ENCODE results near the gene SMAD9. TPM values are rescaled to one million over a fixed set of nuclear protein-coding genes. Genes with fewer than 3 reads are reported as not detected.

SMAD9 gene
- total RNA-seq, 5 donors from 2014 or later (not counting 1 experiment from before 2014, with no cell fraction given), result 0.09 to 0.35 TPM; not detected in 3

DNA sequence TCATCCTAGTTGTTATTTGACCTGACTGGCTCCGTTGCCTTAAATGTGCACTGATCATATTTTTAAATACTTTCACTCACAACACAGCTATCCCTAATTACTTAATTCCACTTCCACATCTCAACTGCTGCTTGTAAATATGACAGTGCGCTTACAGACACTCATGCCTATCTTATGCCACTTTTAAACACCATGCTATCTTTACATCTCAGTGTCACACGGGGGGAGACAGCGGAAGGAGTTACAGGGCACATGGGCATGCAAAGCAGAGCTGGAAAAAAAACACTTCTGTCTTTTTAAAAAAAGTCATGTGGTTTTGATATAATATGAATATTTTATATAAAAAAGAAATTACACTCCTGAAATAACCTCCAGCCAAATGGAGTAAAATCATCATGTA is 44.1 kb downstream of the SMAD9 start:
- H3K4me1 ChIP-seq (ENCODE audit: control insufficient read depth in 1 of 2, extremely low read depth in 1 of 2, insufficient read depth in 2 of 2, low read length in 2 of 2), result no peaks in the 10 kb centered on the region
- H3K27me3 ChIP-seq (replicated peaks in 1 of 2; ENCODE audit: control insufficient read depth in 2 of 2, extremely low read depth in 1 of 2, insufficient read depth in 2 of 2, low read length in 1 of 2), result peaks cover 0 to 7% of the 10 kb centered on the region in 2 experiments
- no peaks in the 10 kb centered on the region for H3K4me1 Mint-ChIP-seq
- ATAC-seq (replicated peaks in 1 of 4) (no peak), DNase-seq (no peak)
- H3K4me3 ChIP-seq (ENCODE audit: control insufficient read depth in 1 of 2, extremely low read depth in 1 of 2, low read length in 1 of 2), result no peak overlapping the region
- H3K36me3 Mint-ChIP-seq, result no peaks in the 10 kb centered on the region
- H3K27ac Mint-ChIP-seq, result no peak overlapping the region
- ChIA-PET POLR2A (no interaction called here), CTCF (no interaction called here)
- peaks cover 21 to 22% of the 10 kb centered on the region in 2 donors for H3K27me3 Mint-ChIP-seq
- H3K27ac ChIP-seq (ENCODE audit: low read length), result no peak overlapping the region
- no peaks in the 10 kb centered on the region for H3K9me3 ChIP-seq
- no peak overlapping the region for H3K4me3 Mint-ChIP-seq
- 93% methylated on average over 2 of the region's 4 CpGs for WGBS (ENCODE audit: insufficient coverage)
- no peaks in the 10 kb centered on the region for H3K9me3 Mint-ChIP-seq
- no peaks in the 10 kb centered on the region for H3K36me3 ChIP-seq (ENCODE audit: control insufficient read depth in 2 of 2, extremely low read depth in 1 of 2, insufficient read depth in 1 of 2, low read length in 1 of 2)

DNA sequence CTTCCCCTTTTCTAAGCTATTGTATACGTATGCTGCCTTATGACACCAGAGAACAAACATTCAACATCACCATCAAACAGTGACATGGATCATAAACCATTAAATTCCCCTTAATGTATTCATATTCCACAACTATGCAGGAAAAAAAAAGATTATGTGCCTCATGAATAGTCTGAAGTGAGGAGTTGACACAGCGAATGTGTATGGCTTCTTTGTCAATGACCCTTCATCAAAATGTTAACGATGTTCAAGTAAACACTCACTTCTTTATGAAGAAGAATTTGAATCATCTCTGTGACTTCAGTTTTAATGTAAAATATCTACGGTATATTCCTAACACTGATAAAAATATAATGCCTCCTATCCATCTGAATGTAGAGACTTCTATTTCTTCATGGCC is 44.6 kb downstream of the SMAD9 start:
- Histone ChIP-seq H3K27me3 (replicated peaks in 1 of 2; ENCODE audit: control insufficient read depth in 2 of 2, extremely low read depth in 1 of 2, insufficient read depth in 2 of 2, low read length in 1 of 2) (peaks cover 0 to 7% of the 10 kb centered on the region in 2 experiments), H3K27ac (ENCODE audit: low read length) (no peak overlapping the region), H3K9me3 (no peaks in the 10 kb centered on the region), H3K4me3 (ENCODE audit: control insufficient read depth in 1 of 2, extremely low read depth in 1 of 2, low read length in 1 of 2) (no peak overlapping the region), H3K4me1 (ENCODE audit: control insufficient read depth in 1 of 2, extremely low read depth in 1 of 2, insufficient read depth in 2 of 2, low read length in 2 of 2) (no peaks in the 10 kb centered on the region), H3K36me3 (ENCODE audit: control insufficient read depth in 2 of 2, extremely low read depth in 1 of 2, insufficient read depth in 1 of 2, low read length in 1 of 2) (no peaks in the 10 kb centered on the region)
- DNase-seq, result no peak
- ChIA-PET POLR2A (no interaction called here), CTCF (no interaction called here)
- H3K4me3 Mint-ChIP-seq, result no peak overlapping the region
- ATAC-seq (replicated peaks in 1 of 4), result no peak
- WGBS (ENCODE audit: insufficient coverage), result no CpG with 5 or more reads among the region's 4 CpGs
- H3K36me3 Mint-ChIP-seq, result no peaks in the 10 kb centered on the region
- H3K4me1 Mint-ChIP-seq, result no peaks in the 10 kb centered on the region
- no peaks in the 10 kb centered on the region for H3K9me3 Mint-ChIP-seq
- H3K27me3 Mint-ChIP-seq, result peaks cover 21 to 22% of the 10 kb centered on the region in 2 donors
- H3K27ac Mint-ChIP-seq, result no peak overlapping the region

- no peak for DNase-seq
- H3K4me3 Mint-ChIP-seq, result no peak overlapping the region
- no peak overlapping the region for H3K27ac ChIP-seq (ENCODE audit: low read length)
- H3K4me1 Mint-ChIP-seq, result no peaks in the 10 kb centered on the region
- no peak overlapping the region for H3K4me3 ChIP-seq (ENCODE audit: control insufficient read depth in 1 of 2, extremely low read depth in 1 of 2, low read length in 1 of 2)
- H3K27ac Mint-ChIP-seq, result no peak overlapping the region
- H3K4me1 ChIP-seq (ENCODE audit: control insufficient read depth in 1 of 2, extremely low read depth in 1 of 2, insufficient read depth in 2 of 2, low read length in 2 of 2), result no peaks in the 10 kb centered on the region
- H3K36me3 ChIP-seq (ENCODE audit: control insufficient read depth in 2 of 2, extremely low read depth in 1 of 2, insufficient read depth in 1 of 2, low read length in 1 of 2), result no peaks in the 10 kb centered on the region
- H3K9me3 ChIP-seq, result no peaks in the 10 kb centered on the region
- WGBS (ENCODE audit: insufficient coverage), result 93% methylated on average over 6 of the region's 10 CpGs
- ATAC-seq (replicated peaks in 1 of 4), result no peak
- POLR2A ChIA-PET, result no interaction called here
- CTCF ChIA-PET, result no interaction called here
- peaks cover 0 to 3% of the 10 kb centered on the region in 2 experiments for H3K27me3 ChIP-seq (replicated peaks in 1 of 2; ENCODE audit: control insufficient read depth in 2 of 2, extremely low read depth in 1 of 2, insufficient read depth in 2 of 2, low read length in 1 of 2)
- H3K36me3 Mint-ChIP-seq, result no peaks in the 10 kb centered on the region
- peaks cover 13 to 20% of the 10 kb centered on the region in 2 donors for H3K27me3 Mint-ChIP-seq
- H3K9me3 Mint-ChIP-seq, result no peaks in the 10 kb centered on the region
Measured at GRCh38 chr13:36872621-36873020, 47.4 kb downstream of the SMAD9 start.

GRCh38 chr13:36870050-36870692 is 49.9 kb downstream of the SMAD9 start:
- no peak overlapping the region for H3K27ac Mint-ChIP-seq
- Histone ChIP-seq H3K4me1 (ENCODE audit: control insufficient read depth in 1 of 2, extremely low read depth in 1 of 2, insufficient read depth in 2 of 2, low read length in 2 of 2) (no peaks in the 10 kb centered on the region), H3K9me3 (no peaks in the 10 kb centered on the region), H3K27me3 (replicated peaks in 1 of 2; ENCODE audit: control insufficient read depth in 2 of 2, extremely low read depth in 1 of 2, insufficient read depth in 2 of 2, low read length in 1 of 2) (peaks cover 0 to 3% of the 10 kb centered on the region in 2 experiments), H3K36me3 (ENCODE audit: control insufficient read depth in 2 of 2, extremely low read depth in 1 of 2, insufficient read depth in 1 of 2, low read length in 1 of 2) (no peaks in the 10 kb centered on the region), H3K27ac (ENCODE audit: low read length) (no peak overlapping the region), H3K4me3 (ENCODE audit: control insufficient read depth in 1 of 2, extremely low read depth in 1 of 2, low read length in 1 of 2) (no peak overlapping the region)
- DNase-seq (no peak), ATAC-seq (replicated peaks in 1 of 4) (no peak)
- no peaks in the 10 kb centered on the region for H3K36me3 Mint-ChIP-seq
- peaks cover 23 to 32% of the 10 kb centered on the region in 2 donors for H3K27me3 Mint-ChIP-seq
- no peak overlapping the region for H3K4me3 Mint-ChIP-seq
- no peaks in the 10 kb centered on the region for H3K9me3 Mint-ChIP-seq
- ChIA-PET POLR2A (no interaction called here), CTCF (interaction anchor here in 1 of 2 donors (0.5 kb wide), 1 partner anchor 591 kb away, joined by 4 read pairs; no protein-coding TSS in a partner anchor)
- WGBS (ENCODE audit: insufficient coverage), result no CpG with 5 or more reads among the region's 1 CpG
- no peaks in the 10 kb centered on the region for H3K4me1 Mint-ChIP-seq

DNA sequence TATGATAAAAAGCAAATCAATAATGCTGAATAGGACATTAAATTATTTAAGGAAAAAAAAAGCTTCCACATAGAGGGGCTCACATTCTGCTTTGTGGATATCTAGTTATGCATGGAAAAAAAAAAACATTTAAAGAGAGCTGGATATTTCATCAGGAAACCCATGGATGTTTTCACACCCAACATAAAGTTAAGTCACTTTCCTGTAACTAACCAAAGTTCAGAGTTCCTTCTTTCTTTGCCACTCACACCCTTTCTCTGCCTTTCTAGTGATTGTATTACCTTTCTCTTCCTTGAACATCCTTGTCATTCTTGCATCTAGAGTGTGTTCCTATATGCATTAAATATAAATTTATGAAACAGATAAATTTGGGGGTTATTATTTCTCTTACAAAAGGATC is 53.8 kb downstream of the SMAD9 start:
- ATAC-seq (replicated peaks in 1 of 4), result no peak
- Mint-ChIP-seq H3K4me3 (no peak overlapping the region), H3K27me3 (peaks cover 33 to 45% of the 10 kb centered on the region in 2 donors), H3K9me3 (no peaks in the 10 kb centered on the region), H3K4me1 (peaks cover 0 to 6% (median 6%) of the 10 kb centered on the region in 3 donors), H3K36me3 (no peaks in the 10 kb centered on the region), H3K27ac (no peak overlapping the region)
- ChIA-PET CTCF (interaction anchor here in 1 of 2 donors (0.6 kb wide), 1 partner anchor 116 kb away, joined by 3 read pairs; no protein-coding TSS in a partner anchor), POLR2A (no interaction called here)
- Histone ChIP-seq H3K36me3 (ENCODE audit: control insufficient read depth in 2 of 2, extremely low read depth in 1 of 2, insufficient read depth in 1 of 2, low read length in 1 of 2) (no peaks in the 10 kb centered on the region), H3K9me3 (no peaks in the 10 kb centered on the region), H3K27me3 (replicated peaks in 1 of 2; ENCODE audit: control insufficient read depth in 2 of 2, extremely low read depth in 1 of 2, insufficient read depth in 2 of 2, low read length in 1 of 2) (peaks cover 0 to 3% of the 10 kb centered on the region in 2 experiments), H3K27ac (ENCODE audit: low read length) (no peak overlapping the region), H3K4me1 (ENCODE audit: control insufficient read depth in 1 of 2, extremely low read depth in 1 of 2, insufficient read depth in 2 of 2, low read length in 2 of 2) (no peaks in the 10 kb centered on the region), H3K4me3 (ENCODE audit: control insufficient read depth in 1 of 2, extremely low read depth in 1 of 2, low read length in 1 of 2) (no peak overlapping the region)
- no peak for DNase-seq

GRCh38 chr13:36865265-36865664 is 54.8 kb downstream of the SMAD9 start:
- WGBS (ENCODE audit: insufficient coverage), result 84% methylated on average over 3 of the region's 5 CpGs
- H3K27me3 Mint-ChIP-seq, result peaks cover 33 to 45% of the 10 kb centered on the region in 2 donors
- DNase-seq, result no peak
- Histone ChIP-seq H3K9me3 (no peaks in the 10 kb centered on the region), H3K27ac (ENCODE audit: low read length) (no peak overlapping the region), H3K27me3 (replicated peaks in 1 of 2; ENCODE audit: control insufficient read depth in 2 of 2, extremely low read depth in 1 of 2, insufficient read depth in 2 of 2, low read length in 1 of 2) (peaks cover 0 to 3% of the 10 kb centered on the region in 2 experiments), H3K4me3 (ENCODE audit: control insufficient read depth in 1 of 2, extremely low read depth in 1 of 2, low read length in 1 of 2) (no peak overlapping the region), H3K4me1 (ENCODE audit: control insufficient read depth in 1 of 2, extremely low read depth in 1 of 2, insufficient read depth in 2 of 2, low read length in 2 of 2) (no peaks in the 10 kb centered on the region), H3K36me3 (ENCODE audit: control insufficient read depth in 2 of 2, extremely low read depth in 1 of 2, insufficient read depth in 1 of 2, low read length in 1 of 2) (no peaks in the 10 kb centered on the region)
- H3K9me3 Mint-ChIP-seq, result no peaks in the 10 kb centered on the region
- H3K27ac Mint-ChIP-seq, result no peak overlapping the region
- H3K4me1 Mint-ChIP-seq, result peaks cover 0 to 6% (median 6%) of the 10 kb centered on the region in 3 donors
- POLR2A ChIA-PET, result no interaction called here
- H3K36me3 Mint-ChIP-seq, result no peaks in the 10 kb centered on the region
- no peak for ATAC-seq (replicated peaks in 1 of 4)
- H3K4me3 Mint-ChIP-seq, result no peak overlapping the region
- CTCF ChIA-PET, result no interaction called here

Data from T-cell (primary cell).